Measurements from ENCODE around the gene TMEM191B.
"Not testable (repeated sequence)": the region's sequence is repeated elsewhere in the genome, so short reads cannot be mapped to it uniquely, and the experiment has no call there.

DNA sequence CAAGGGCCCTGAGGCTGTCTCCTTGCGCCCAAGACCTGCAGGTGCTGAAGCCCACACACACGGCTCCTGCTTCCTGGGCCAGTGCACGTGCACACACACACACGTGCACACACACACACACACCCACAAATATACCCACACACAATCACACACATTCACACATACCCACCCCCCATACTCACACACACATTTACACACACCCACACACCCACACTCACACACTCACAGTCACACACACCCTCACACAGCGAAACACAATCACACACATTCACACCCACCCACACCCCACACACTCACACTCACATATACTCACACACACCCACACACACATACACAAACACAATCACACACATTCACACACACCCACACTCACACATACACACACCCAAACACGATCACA lies 16.3 kb upstream of the TMEM191B start:
- TF ChIP-seq, protein P1, sequence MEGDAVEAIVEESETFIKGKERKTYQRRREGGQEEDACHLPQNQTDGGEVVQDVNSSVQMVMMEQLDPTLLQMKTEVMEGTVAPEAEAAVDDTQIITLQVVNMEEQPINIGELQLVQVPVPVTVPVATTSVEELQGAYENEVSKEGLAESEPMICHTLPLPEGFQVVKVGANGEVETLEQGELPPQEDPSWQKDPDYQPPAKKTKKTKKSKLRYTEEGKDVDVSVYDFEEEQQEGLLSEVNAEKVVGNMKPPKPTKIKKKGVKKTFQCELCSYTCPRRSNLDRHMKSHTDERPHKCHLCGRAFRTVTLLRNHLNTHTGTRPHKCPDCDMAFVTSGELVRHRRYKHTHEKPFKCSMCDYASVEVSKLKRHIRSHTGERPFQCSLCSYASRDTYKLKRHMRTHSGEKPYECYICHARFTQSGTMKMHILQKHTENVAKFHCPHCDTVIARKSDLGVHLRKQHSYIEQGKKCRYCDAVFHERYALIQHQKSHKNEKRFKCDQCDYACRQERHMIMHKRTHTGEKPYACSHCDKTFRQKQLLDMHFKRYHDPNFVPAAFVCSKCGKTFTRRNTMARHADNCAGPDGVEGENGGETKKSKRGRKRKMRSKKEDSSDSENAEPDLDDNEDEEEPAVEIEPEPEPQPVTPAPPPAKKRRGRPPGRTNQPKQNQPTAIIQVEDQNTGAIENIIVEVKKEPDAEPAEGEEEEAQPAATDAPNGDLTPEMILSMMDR (IDR thresholded peaks at IDR 0.05; ENCODE audit: low read depth, low read length), result not testable (repeated sequence)
- not testable (repeated sequence) for TF ChIP-seq POLR2A (IDR thresholded peaks at IDR 0.05; ENCODE audit: extremely low read depth, insufficient read length)
